PC-9 (cell line): Measurements from ENCODE around the gene CACNA1I.

Source experiments
- EZH2 ChIP-seq: fragments of 200-600 bp; sonication (generic); IDR thresholded peaks from 2 replicates; pipeline ENCODE4 v1.8.0; 2017; ENCODE audit warnings: antibody characterized with exemption, low read depth
- TF ChIP-seq, protein P1 (sequence below): fragments of 200-600 bp; sonication (generic); conservative IDR thresholded peaks from 2 replicates; pipeline ENCODE4 v1.6.1; 2017; ENCODE audit warnings: mixed run types, antibody characterized with exemption, mild to moderate bottlenecking, moderate library complexity

GRCh38 chr22:39610766-39611165 lies 40.2 kb downstream of the CACNA1I start:
- no peak for TF ChIP-seq EZH2
- TF ChIP-seq, protein P1, sequence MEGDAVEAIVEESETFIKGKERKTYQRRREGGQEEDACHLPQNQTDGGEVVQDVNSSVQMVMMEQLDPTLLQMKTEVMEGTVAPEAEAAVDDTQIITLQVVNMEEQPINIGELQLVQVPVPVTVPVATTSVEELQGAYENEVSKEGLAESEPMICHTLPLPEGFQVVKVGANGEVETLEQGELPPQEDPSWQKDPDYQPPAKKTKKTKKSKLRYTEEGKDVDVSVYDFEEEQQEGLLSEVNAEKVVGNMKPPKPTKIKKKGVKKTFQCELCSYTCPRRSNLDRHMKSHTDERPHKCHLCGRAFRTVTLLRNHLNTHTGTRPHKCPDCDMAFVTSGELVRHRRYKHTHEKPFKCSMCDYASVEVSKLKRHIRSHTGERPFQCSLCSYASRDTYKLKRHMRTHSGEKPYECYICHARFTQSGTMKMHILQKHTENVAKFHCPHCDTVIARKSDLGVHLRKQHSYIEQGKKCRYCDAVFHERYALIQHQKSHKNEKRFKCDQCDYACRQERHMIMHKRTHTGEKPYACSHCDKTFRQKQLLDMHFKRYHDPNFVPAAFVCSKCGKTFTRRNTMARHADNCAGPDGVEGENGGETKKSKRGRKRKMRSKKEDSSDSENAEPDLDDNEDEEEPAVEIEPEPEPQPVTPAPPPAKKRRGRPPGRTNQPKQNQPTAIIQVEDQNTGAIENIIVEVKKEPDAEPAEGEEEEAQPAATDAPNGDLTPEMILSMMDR = no peak
